ENCODE measurements around the gene PFDN6.
A peak's percentile ranks its signal among the peaks of the same experiment; 100 is the strongest.
"Not testable (repeated sequence)": the region's sequence is repeated elsewhere in the genome, so short reads cannot be mapped to it uniquely, and the experiment has no call there.

The PFDN6 gene

DNA sequence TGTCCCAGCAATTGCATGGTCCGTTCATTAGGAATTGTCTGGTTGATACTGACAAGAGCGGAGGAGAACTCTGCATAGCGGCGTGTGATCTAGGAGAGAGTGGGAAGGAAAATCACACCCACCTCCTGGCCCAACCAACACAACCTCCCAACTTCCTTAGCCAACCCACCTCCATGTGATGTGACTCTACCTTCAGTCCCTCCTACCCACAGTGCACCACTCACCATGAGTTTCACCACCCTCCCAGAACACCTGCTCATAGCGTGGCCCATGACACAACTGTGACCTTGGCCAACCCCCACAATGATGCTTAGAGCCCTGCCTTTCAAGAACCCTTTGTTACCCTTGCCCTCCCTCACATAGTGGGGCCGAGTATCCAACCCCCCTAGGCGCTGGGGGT, 25.4 kb upstream of the PFDN6 start:
- no peak for DNase-seq
- Mint-ChIP-seq H3K9me3 (no peaks in the 10 kb centered on the region), H3K4me3 (no peak overlapping the region), H3K36me3 (ENCODE audit: low read depth) (peaks cover 95% of the 10 kb centered on the region), H3K4me1 (ENCODE audit: low read depth) (peaks cover 7% of the 10 kb centered on the region), H3K27ac (peak overlapping the region; percentile 9), H3K27me3 (no peaks in the 10 kb centered on the region)

DNA sequence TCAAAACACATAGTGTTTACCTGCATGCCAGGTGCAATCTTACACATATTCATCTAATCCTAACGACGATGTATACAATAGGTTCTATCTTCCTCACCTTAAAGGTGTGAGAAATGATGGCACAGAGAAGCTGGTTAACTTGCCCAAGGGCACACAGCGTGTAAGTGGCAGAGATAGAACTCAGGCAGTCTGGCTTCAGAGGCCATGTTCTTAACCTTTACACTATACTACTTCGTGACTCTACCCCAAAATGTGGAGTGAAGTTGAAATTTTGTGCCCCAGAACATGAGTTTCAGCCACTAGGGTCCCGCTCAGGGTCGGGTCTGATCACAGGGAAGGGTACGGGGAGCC, 18.3 kb upstream of the PFDN6 start:
- Mint-ChIP-seq H3K9me3 (no peaks in the 10 kb centered on the region), H3K27ac (peak overlapping the region; percentile 100), H3K36me3 (ENCODE audit: low read depth) (peaks cover 93% of the 10 kb centered on the region), H3K4me1 (ENCODE audit: low read depth) (peaks cover 32% of the 10 kb centered on the region), H3K4me3 (peak overlapping the region; percentile 98), H3K27me3 (no peaks in the 10 kb centered on the region)
- no peak for DNase-seq

DNA sequence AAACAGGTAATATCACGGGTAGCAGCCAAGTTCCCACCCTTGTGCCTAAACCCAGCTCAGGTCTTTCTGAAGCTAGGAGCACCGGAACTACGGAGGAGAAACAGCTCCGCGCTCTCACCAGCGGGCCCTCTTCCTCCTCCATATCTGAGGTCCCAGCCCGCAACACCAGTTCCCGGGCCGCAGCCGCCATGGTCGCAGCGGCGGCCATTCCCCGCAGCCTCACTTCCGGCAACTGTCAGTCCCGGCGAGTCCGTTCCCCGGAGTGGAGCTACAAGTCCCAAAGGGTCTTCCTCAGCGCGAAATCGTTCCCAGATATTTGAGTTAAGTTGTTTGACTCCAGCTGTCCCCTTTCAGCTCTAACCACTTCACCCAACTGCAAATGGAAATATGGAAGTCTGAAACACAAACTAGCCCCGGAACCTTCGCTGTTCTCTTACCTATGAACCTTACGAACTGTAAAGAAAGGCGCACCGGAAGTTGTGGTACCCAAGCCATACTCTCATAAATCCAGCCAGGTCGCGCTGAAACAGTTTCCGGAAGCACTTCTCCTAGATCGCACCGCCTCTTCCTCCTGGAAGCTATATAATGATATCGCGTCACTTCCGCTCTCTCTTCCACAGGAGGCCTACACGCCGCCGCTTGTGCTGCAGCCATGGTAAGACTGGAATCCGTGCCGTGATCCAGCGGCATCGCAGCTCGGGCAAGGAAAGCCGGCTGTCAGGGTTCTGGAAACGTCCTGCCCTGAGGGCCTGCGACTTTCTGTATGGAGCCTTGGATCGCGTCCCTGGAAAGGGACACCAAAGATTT, 17.7 kb upstream of the PFDN6 start, which contains the start of the genes RPS18 and VPS52:
Gene RPS18, plus strand, starts transcription at position 608 of the 807 bp plus-strand sequence. Its CDS starts 45 bp downstream, at position 653.
Gene VPS52, minus strand, starts transcription at position 409 of the 807 bp plus-strand sequence. Its CDS starts 201 bp downstream, at position 208.
- no peaks in the 10 kb centered on the region for H3K9me3 Mint-ChIP-seq
- peaks cover 93% of the 10 kb centered on the region for H3K36me3 Mint-ChIP-seq (ENCODE audit: low read depth)
- H3K27ac Mint-ChIP-seq, result peak within 1 kb of the TSS; percentile 100
- DNase-seq, result peak; percentile 92
- H3K4me1 Mint-ChIP-seq (ENCODE audit: low read depth), result peaks cover 38% of the 10 kb centered on the region
- no peaks in the 10 kb centered on the region for H3K27me3 Mint-ChIP-seq
- H3K4me3 Mint-ChIP-seq, result peak within 1 kb of the TSS; percentile 98

DNA sequence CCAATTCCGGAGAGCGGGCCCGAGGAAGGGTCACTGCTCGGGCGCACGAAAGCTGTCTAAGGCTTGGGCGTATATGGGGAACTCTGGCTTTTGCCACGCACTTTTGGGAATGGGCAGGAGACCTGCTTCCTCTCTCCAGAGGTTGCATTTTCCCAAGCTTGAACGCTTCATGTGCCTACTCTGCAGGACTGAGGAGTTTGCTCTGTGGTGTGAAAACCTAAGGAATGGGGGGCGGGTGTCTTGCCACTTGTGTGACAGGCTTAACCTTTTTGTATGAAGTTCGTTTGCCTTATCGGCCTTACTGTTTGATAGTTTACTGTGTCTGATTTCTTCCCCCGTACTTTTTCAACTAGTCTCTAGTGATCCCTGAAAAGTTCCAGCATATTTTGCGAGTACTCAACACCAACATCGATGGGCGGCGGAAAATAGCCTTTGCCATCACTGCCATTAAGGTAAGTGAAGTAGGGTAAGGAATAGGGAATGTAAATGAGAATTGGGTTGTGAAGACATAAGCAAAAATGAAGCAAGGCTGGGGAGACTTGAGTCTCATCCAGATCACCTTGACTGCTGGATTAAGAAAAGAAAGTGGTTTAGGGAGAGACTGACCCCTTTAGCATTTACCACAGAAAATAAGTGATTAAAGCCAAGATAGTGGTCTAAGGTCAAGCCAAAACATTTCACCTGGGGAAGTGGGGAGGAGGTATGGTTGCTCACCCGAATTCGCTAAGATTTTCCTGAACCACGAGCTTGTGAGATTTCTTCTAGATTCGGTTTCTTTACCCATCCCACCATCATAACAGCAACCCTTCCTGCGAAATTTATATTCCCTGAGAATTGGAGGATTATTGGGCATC, 16.9 kb upstream of the PFDN6 start:
- peaks cover 89% of the 10 kb centered on the region for H3K36me3 Mint-ChIP-seq (ENCODE audit: low read depth)
- no peak for DNase-seq
- no peaks in the 10 kb centered on the region for H3K9me3 Mint-ChIP-seq
- peaks cover 42% of the 10 kb centered on the region for H3K4me1 Mint-ChIP-seq (ENCODE audit: low read depth)
- H3K27me3 Mint-ChIP-seq, result no peaks in the 10 kb centered on the region
- peak overlapping the region; percentile 98 for H3K4me3 Mint-ChIP-seq
- H3K27ac Mint-ChIP-seq, result peak overlapping the region; percentile 100

DNA sequence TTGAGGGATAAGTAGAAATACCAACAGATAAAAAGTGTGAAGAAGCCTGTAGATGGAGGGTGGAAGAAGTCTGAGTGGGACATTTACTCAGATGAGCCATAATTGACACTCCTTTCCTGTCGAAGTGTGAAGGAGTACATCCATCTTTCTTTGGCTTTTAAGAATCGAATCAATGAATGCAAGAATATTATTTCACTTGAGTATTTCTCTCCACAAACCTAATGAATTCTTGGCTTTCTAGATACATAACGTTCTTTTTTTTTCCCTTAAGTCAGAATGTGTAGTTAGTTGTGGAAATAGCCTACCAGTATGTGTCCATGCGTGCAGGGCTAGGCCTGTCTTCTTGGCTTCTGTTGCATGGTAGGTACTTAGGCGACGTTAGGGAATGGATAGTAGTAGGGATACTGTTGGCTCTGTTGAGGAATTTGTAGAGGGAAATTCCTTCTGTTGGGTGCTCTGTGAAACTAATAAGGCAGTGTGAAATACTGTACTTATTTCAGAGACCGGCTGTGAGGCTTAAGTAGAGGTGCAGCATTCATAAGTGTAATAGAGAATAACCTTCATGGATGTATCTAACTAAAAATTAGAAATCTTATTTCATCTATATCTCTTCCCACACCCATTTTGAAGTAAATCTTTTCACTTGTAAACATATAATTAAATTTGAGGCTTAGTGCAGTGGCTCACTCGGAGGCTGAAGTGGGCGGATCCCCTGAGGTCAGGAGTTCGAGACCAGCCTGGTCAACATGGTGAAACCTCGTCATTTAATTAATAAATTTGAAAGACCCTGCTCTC, 16.1 kb upstream of the PFDN6 start:
- Mint-ChIP-seq H3K4me1 (ENCODE audit: low read depth) (peaks cover 47% of the 10 kb centered on the region), H3K27me3 (no peaks in the 10 kb centered on the region), H3K9me3 (no peaks in the 10 kb centered on the region), H3K4me3 (peak overlapping the region; percentile 98), H3K27ac (peak overlapping the region; percentile 100), H3K36me3 (ENCODE audit: low read depth) (peaks cover 86% of the 10 kb centered on the region)
- DNase-seq, result no peak

DNA sequence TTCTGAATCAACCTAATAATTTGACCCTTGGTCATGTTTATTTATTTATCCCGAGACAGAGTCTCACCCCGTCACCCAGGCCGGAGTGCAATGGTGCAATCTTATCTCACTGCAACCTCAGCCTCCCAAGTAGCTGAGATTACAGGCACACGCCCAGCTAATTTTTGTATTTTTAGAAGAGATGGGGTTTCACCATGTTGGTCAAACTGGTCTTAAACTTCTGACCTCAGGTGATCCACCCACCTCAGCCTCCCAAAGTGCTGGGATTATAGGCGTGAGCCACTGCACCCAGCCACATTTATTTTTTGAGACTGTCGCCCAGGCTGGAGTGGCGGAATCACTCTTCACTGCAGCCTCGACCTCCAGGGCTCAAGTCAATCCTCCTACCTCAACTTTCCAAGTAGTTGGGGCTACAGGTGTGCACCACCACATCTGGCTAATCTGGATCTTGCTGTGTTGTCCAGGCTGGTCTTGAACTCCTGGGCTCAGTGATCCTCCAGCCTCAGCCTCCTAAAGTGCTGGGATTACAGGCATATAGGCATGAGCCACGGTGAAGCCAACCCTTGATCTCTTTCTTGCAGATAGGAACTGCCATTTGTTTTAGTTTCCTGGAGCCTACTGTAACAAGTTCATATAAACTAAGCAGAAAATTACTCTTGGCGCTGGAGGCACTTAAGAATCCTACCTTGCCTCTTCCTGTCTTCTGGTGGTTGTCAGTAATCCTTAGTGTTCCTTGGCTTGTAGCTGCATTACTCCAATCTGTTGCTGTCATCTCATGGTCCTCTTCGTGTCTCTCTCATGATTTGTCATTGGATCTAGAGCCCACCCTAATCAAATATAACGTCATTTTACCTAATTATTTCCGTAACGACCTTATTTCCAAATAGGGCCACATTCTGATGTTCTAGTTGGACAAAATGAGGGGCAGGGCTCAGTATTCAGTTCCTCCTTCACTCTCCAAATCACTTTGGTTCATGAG, 15.2 kb upstream of the PFDN6 start:
- peak overlapping the region; percentile 98 for H3K4me3 Mint-ChIP-seq
- H3K9me3 Mint-ChIP-seq, result no peaks in the 10 kb centered on the region
- DNase-seq, result peak; percentile 47
- peaks cover 50% of the 10 kb centered on the region for H3K4me1 Mint-ChIP-seq (ENCODE audit: low read depth)
- no peaks in the 10 kb centered on the region for H3K27me3 Mint-ChIP-seq
- peak overlapping the region; percentile 100 for H3K27ac Mint-ChIP-seq
- peaks cover 86% of the 10 kb centered on the region for H3K36me3 Mint-ChIP-seq (ENCODE audit: low read depth)

DNA sequence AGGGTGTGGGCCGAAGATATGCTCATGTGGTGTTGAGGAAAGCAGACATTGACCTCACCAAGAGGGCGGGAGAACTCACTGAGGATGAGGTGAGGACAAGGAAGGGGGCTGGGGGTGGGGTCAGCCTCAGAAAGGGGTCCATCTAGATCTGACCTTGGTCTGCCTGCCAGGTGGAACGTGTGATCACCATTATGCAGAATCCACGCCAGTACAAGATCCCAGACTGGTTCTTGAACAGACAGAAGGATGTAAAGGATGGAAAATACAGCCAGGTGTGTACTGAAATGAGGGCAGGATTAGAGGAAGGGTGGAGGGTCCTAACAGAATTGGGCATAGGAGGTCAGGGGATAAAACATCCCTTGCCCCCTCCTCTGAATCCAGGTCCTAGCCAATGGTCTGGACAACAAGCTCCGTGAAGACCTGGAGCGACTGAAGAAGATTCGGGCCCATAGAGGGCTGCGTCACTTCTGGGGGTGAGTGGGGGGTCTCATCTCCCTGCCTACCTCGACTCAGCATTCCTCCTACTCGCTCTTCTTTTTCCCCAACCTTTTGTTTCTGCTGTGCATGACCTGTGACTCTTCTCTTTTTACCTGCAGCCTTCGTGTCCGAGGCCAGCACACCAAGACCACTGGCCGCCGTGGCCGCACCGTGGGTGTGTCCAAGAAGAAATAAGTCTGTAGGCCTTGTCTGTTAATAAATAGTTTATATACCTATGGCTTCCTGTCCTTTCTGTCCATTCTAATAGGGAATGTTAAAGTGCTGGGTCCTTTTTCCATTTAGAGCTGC, 13.4 kb upstream of the PFDN6 start:
- peaks cover 46% of the 10 kb centered on the region for H3K4me1 Mint-ChIP-seq (ENCODE audit: low read depth)
- H3K36me3 Mint-ChIP-seq (ENCODE audit: low read depth), result peaks cover 94% of the 10 kb centered on the region
- peak overlapping the region; percentile 98 for H3K4me3 Mint-ChIP-seq
- not testable (repeated sequence) for DNase-seq, H3K27me3 Mint-ChIP-seq, H3K9me3 Mint-ChIP-seq
- H3K27ac Mint-ChIP-seq, result peak overlapping the region; percentile 100

DNA sequence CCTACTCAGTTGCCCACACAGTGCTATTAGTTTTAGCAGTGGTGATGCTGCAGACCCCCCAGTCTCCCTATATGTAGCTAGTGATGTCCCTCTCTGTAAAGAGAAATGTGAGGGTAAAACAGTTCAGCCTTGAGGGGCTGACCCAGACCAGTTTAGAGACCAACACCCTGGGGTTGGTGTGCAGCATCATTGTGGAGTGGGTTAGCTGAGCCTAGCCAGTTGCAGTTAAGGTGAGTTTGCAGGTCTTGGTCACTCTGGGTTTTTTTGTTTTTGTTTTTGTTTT, 12.9 kb upstream of the PFDN6 start:
- peaks cover 94% of the 10 kb centered on the region for H3K36me3 Mint-ChIP-seq (ENCODE audit: low read depth)
- H3K9me3 Mint-ChIP-seq, result no peaks in the 10 kb centered on the region
- peak overlapping the region; percentile 100 for H3K27ac Mint-ChIP-seq
- peaks cover 51% of the 10 kb centered on the region for H3K4me1 Mint-ChIP-seq (ENCODE audit: low read depth)
- peak overlapping the region; percentile 98 for H3K4me3 Mint-ChIP-seq
- DNase-seq, result no peak
- no peaks in the 10 kb centered on the region for H3K27me3 Mint-ChIP-seq

DNA sequence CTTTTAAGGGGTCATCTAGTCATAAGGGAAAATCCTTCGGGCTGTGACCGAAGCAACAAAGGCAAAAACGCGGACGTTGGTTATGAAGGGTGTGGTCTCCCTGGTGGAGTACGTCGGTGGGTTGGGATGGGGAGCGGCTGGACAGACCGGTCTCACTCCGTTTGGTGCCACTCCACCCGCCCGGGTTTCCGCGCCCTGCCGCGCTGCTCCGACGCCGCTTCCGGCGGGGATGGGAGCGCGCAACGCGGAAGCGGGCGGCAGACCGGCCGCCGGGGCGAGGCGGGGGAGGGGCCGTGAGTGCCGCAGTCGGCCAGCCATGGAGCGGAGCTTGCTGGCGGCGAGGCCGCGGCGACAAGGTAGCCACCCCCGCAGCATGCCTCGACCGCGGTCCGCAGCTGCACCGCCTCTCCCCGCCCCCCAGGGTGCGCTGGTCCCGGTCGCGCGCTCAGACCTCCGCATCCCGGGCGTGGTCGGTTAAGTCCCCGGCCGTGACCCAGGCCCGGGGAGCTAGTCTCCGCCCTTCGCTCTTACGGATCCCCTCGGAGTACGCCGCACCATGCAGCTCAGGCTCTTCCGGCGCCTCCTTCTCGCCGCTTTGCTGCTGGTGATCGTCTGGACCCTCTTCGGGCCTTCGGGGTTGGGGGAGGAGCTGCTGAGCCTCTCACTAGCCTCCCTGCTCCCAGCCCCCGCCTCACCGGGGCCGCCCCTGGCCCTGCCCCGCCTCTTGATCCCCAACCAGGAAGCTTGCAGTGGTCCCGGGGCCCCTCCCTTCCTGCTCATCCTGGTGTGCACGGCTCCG, 12.3 kb upstream of the PFDN6 start, which contains the start of gene B3GALT4:
Gene B3GALT4, plus strand, starts transcription at position 260 of the 799 bp plus-strand sequence. Its CDS starts 297 bp downstream, at position 557.
- Mint-ChIP-seq H3K27ac (peak within 1 kb of the TSS; percentile 100), H3K27me3 (no peaks in the 10 kb centered on the region), H3K4me3 (peak within 1 kb of the TSS; percentile 98), H3K36me3 (ENCODE audit: low read depth) (peaks cover 94% of the 10 kb centered on the region), H3K9me3 (no peaks in the 10 kb centered on the region), H3K4me1 (ENCODE audit: low read depth) (peaks cover 51% of the 10 kb centered on the region)
- DNase-seq, result peak; percentile 89

DNA sequence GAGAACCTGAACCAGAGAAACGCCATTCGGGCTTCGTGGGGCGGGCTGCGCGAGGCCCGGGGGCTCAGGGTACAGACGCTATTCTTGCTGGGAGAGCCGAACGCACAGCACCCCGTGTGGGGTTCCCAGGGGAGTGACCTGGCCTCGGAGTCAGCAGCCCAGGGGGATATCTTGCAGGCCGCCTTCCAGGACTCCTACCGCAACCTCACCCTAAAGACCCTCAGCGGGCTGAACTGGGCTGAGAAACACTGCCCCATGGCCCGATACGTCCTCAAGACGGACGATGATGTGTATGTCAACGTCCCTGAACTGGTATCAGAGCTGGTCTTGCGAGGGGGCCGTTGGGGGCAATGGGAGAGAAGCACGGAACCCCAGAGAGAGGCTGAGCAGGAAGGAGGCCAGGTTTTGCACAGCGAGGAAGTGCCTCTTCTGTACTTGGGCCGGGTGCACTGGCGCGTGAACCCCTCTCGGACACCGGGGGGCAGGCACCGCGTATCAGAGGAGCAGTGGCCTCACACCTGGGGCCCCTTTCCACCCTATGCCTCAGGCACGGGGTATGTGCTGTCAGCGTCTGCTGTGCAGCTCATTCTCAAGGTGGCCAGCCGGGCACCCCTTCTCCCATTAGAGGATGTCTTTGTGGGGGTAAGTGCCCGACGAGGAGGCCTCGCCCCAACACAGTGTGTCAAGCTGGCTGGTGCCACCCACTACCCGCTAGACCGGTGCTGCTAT, 11.6 kb upstream of the PFDN6 start:
- no peak for DNase-seq
- Mint-ChIP-seq H3K4me1 (ENCODE audit: low read depth) (peaks cover 51% of the 10 kb centered on the region), H3K27me3 (no peaks in the 10 kb centered on the region), H3K9me3 (no peaks in the 10 kb centered on the region), H3K4me3 (peak overlapping the region; percentile 78), H3K27ac (peak overlapping the region; percentile 93), H3K36me3 (ENCODE audit: low read depth) (peaks cover 93% of the 10 kb centered on the region)

DNA sequence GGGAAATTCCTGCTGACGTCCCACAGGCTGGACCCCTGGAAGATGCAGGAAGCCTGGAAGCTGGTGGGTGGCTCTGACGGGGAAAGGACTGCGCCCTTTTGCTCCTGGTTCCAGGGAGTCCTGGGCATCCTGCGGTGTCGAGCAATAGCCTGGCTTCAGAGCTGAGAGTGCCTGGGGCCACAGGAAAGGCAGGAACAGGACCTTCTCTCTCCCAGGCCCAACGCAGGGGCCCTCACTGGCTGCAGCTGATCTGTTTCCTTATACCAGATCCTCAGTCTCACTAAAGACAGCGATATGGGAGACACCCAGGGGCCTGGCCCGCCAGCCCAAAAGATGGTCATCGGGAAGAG, 11.0 kb upstream of the PFDN6 start:
- Mint-ChIP-seq H3K27ac (peak overlapping the region; percentile 93), H3K27me3 (no peaks in the 10 kb centered on the region), H3K36me3 (ENCODE audit: low read depth) (peaks cover 93% of the 10 kb centered on the region), H3K9me3 (no peaks in the 10 kb centered on the region), H3K4me3 (peak overlapping the region; percentile 78), H3K4me1 (ENCODE audit: low read depth) (peaks cover 51% of the 10 kb centered on the region)
- no peak for DNase-seq

DNA sequence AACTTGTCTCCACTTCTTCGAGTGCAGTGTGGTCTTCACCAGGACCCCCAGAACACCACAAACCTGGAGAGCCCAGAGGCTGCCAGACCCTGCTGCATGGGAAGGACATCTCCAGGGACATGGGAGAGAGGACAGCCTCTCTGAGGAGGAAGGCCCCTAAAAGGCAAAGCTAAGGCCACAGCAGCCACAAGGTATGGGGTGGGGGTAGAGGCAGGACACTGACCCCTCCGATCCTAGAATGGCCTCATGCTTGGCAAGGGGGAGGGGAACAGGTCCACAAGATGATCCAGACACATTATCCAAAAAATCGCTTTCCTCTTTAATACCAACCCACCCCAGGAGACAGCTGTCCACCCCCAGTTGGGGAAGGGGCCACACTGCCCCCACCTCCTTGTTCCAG, 10.6 kb upstream of the PFDN6 start:
- Mint-ChIP-seq H3K4me1 (ENCODE audit: low read depth) (peaks cover 51% of the 10 kb centered on the region), H3K27ac (peak overlapping the region; percentile 93), H3K36me3 (ENCODE audit: low read depth) (peaks cover 93% of the 10 kb centered on the region), H3K27me3 (no peaks in the 10 kb centered on the region), H3K9me3 (no peaks in the 10 kb centered on the region), H3K4me3 (peak overlapping the region; percentile 78)
- DNase-seq, result no peak
